ENCODE data around the gene SERINC2. TPM values are rescaled to one million over a fixed set of nuclear protein-coding genes. Genes with fewer than 3 reads are reported as not detected.

The SERINC2 gene
- total and polyA plus RNA-seq, 2 of the 4 experiments (the other 2 are of a cell fraction), result 2.0 to 59.5 TPM

GRCh38 chr1:31417148-31417547 is 4.1 kb downstream of the SERINC2 start:
- Histone ChIP-seq H2AK9ac (replicated peaks; ENCODE audit: low read depth, low read length, poor library complexity) (peak overlapping the region; percentile 72), H4K20me1 (ENCODE audit: insufficient read depth, low read length) (peaks cover 31% of the 10 kb centered on the region), H4K5ac (ENCODE audit: low read depth, low read length) (no peak overlapping the region), H2AK5ac (ENCODE audit: low read depth, low read length) (0 out of 2 replicates have a peak overlapping the region, but pooled peaks have one; percentile 33), H2AFZ (replicated peaks; ENCODE audit: low read length, poor library complexity) (no peak overlapping the region), H3K79me1 (ENCODE audit: low read depth in 1 of 2, low read length in 2 of 2) (peaks cover 2 to 64% of the 10 kb centered on the region in 2 experiments; a peak in 3 of 4 replicates), H3K27ac (ENCODE audit: insufficient read depth, low read length) (no peak overlapping the region), H2BK5ac (ENCODE audit: low read depth, low read length, poor library complexity, severe bottlenecking) (no peak overlapping the region), H3K9me1 (ENCODE audit: insufficient read depth, low read length) (peaks cover 31% of the 10 kb centered on the region), H4K8ac (ENCODE audit: low read depth in 2 of 2, low read length in 2 of 2) (peak overlapping the region in 1 of 2 experiments; percentile 18; a peak in 1 of 4 replicates), H3K4ac (ENCODE audit: low read depth, low read length) (no peak overlapping the region), H3K36me3 (ENCODE audit: control insufficient read depth, insufficient read depth, low read length) (peaks cover 4% of the 10 kb centered on the region; the same call in 1 of the 2 replicates), H3K4me1 (ENCODE audit: control insufficient read depth, insufficient read depth, low read length) (peaks cover 21% of the 10 kb centered on the region), H3K27me3 (ENCODE audit: control insufficient read depth, insufficient read depth, low read length) (no peaks in the 10 kb centered on the region), H3K23ac (ENCODE audit: low read depth, low read length) (peak overlapping the region; percentile 42; the same call in 1 of the 2 replicates), H3K9me3 (ENCODE audit: control insufficient read depth, insufficient read depth, low read length) (no peaks in the 10 kb centered on the region), H3K4me2 (ENCODE audit: low read depth, low read length) (no peak overlapping the region), H3K4me3 (ENCODE audit: insufficient read depth, low read depth, low read length) (no peak overlapping the region), H3K18ac (ENCODE audit: low read depth, low read length) (no peak overlapping the region), H3K9ac (ENCODE audit: low read depth, low read length) (no peak overlapping the region), H4K91ac (ENCODE audit: insufficient read depth, low read depth, low read length) (no peak overlapping the region), H2BK20ac (ENCODE audit: low read depth, low read length) (no peak overlapping the region), H2BK15ac (ENCODE audit: low read depth, low read length) (no peak overlapping the region), H2BK120ac (ENCODE audit: low read depth, low read length) (no peak overlapping the region), H3K56ac (ENCODE audit: extremely low read depth, insufficient read depth, low read length) (no peak overlapping the region), H3K14ac (replicated peaks; ENCODE audit: low read depth, low read length) (no peak overlapping the region)
- in situ Hi-C loops (cut with MboI; ENCODE audit: low sequenced_read_pairs), result no loop called here
- POLR2A ChIA-PET (ENCODE audit: unreplicated experiment), result interaction anchor here (0.5 kb wide), 1 partner anchor 54 kb away, joined by 3 read pairs; no protein-coding TSS in a partner anchor
- ATAC-seq (ENCODE audit: low read depth), result no peak
- DNase-seq, result no peak
- CTCF ChIA-PET, result no interaction called here
- TF ChIP-seq CEBPB (IDR thresholded peaks at IDR 0.05; ENCODE audit: low read depth, low read length), result peak; percentile 82
- no peak for TF ChIP-seq BHLHE40 (IDR thresholded peaks at IDR 0.05; ENCODE audit: low read depth, low read length)
- intact Hi-C loops (cut with micrococcal nuclease), result no loop called here
- TSS peak; percentile 3 for BruUV-seq (replicated peaks)
- no CpG with 5 or more reads among the region's 3 CpGs for WGBS, 2 experiments (ENCODE audit: extremely low coverage in 2 of 2, insufficient read length in 1 of 2)
- dilution Hi-C loops (cut with HindIII; ENCODE audit: low sequenced_read_pairs, unreplicated experiment), result no loop called here

Data from IMR-90 (cell line).